CD14-positive monocyte (primary cell): ENCODE measurements around the gene INPP4B. TPM values are rescaled to one million over a fixed set of nuclear protein-coding genes. Genes with fewer than 3 reads are reported as not detected.

Experiments
- DNase-seq, 3 donors: peaks; one replicate each; pipeline ENCODE4 v3.0.0-alpha.2; 2011 to 2022
- H2AFZ ChIP-seq: 2 replicates; pipeline ENCODE4 v1.6.0; 2012; ENCODE audit warnings: mild to moderate bottlenecking, low read depth, low read length, inconsistent platforms; ENCODE audit not compliant: insufficient read depth, poor library complexity, severe bottlenecking
- H3K27ac ChIP-seq, 2 donors: 1 replicate in 1 of 2; 2 replicates in 1 of 2; pipeline ENCODE4 v1.5.1; 2012 to 2013; ENCODE audit warnings: low read length in 2 of 2, control low read depth in 1 of 2, inconsistent platforms in 1 of 2, low read depth in 1 of 2, mild to moderate bottlenecking in 1 of 2
- H3K27me3 ChIP-seq, 2 donors: one replicate each; pipeline versions ENCODE4 v1.6.0 to v1.6.1; 2011 to 2013; ENCODE audit warnings: low read length in 2 of 2; ENCODE audit not compliant: control insufficient read depth in 2 of 2, insufficient read depth in 2 of 2
- H3K36me3 ChIP-seq, 2 donors: replicated peaks in 1 of 2; 1 replicate in 1 of 2; 2 replicates in 1 of 2; pipeline versions ENCODE4 v1.5.1 to v1.6.1; 2012 to 2013; ENCODE audit warnings: low read length in 2 of 2, control low read depth in 1 of 2, inconsistent platforms in 1 of 2, mild to moderate bottlenecking in 1 of 2; ENCODE audit not compliant: insufficient read depth in 2 of 2, control insufficient read depth in 1 of 2
- H3K4me1 ChIP-seq, 2 donors: 1 replicate in 1 of 2; 2 replicates in 1 of 2; pipeline versions ENCODE4 v1.5.1 to v1.6.1; 2012 to 2013; ENCODE audit warnings: low read length in 2 of 2, control low read depth in 1 of 2, inconsistent platforms in 1 of 2, mild to moderate bottlenecking in 1 of 2, moderate library complexity in 1 of 2; ENCODE audit not compliant: insufficient read depth in 2 of 2, control insufficient read depth in 1 of 2
- H3K4me2 ChIP-seq: replicated peaks from 2 replicates; pipeline ENCODE3; 2012; ENCODE audit warnings: low read length, moderate library complexity, mild to moderate bottlenecking; ENCODE audit not compliant: poor library complexity, severe bottlenecking; ENCODE audit errors: extremely low read depth
- H3K4me3 ChIP-seq, 3 experiments: fragments of 200-600 bp in 1 of 3; sonication (generic) in 1 of 3; replicated peaks in 1 of 3; 1 replicate in 2 of 3; 2 replicates in 1 of 3; pipeline ENCODE4 v1.5.1; 2011 to 2013; ENCODE audit warnings: low read length in 3 of 3, mild to moderate bottlenecking in 3 of 3, control low read depth in 2 of 3, low read depth in 2 of 3, inconsistent platforms in 1 of 3, moderate library complexity in 1 of 3
- H3K79me2 ChIP-seq: 2 replicates; pipeline ENCODE4 v1.6.0; 2012; ENCODE audit warnings: mild to moderate bottlenecking, control low read depth, inconsistent platforms, low read length, moderate library complexity; ENCODE audit not compliant: insufficient read depth
- H3K9ac ChIP-seq: 2 replicates; pipeline ENCODE4 v1.6.0; 2017; ENCODE audit warnings: low read length, mild to moderate bottlenecking; ENCODE audit not compliant: insufficient read depth, poor library complexity, severe bottlenecking
- H3K9me3 ChIP-seq, 2 donors: replicated peaks in 1 of 2; 1 replicate in 1 of 2; 2 replicates in 1 of 2; pipeline versions ENCODE4 v1.5.1 to v1.6.1; 2012 to 2013; ENCODE audit warnings: low read length in 2 of 2, control low read depth in 1 of 2; ENCODE audit not compliant: control insufficient read depth in 1 of 2, insufficient read depth in 1 of 2
- H4K20me1 ChIP-seq: 2 replicates; pipeline ENCODE4 v1.6.0; 2012; ENCODE audit warnings: mild to moderate bottlenecking, low read length, control low read depth, moderate library complexity; ENCODE audit not compliant: insufficient read depth
- H3K27ac Mint-ChIP-seq, 7 donors: one replicate each; pipeline ENCODE4 v1.8.0; 2020; ENCODE audit warnings: mild to moderate bottlenecking in 7 of 7, mixed read lengths in 7 of 7, moderate library complexity in 6 of 7, inconsistent platforms in 2 of 7
- H3K27me3 Mint-ChIP-seq, 3 donors: one replicate each; pipeline ENCODE4 v1.8.0; 2021 to 2022; ENCODE audit warnings: low read depth in 3 of 3, mild to moderate bottlenecking in 3 of 3, mixed read lengths in 3 of 3, moderate library complexity in 3 of 3, inconsistent platforms in 1 of 3
- H3K36me3 Mint-ChIP-seq, 2 donors: one replicate each; pipeline ENCODE4 v1.8.0; 2020; ENCODE audit warnings: mixed read lengths in 2 of 2, inconsistent platforms in 1 of 2, mild to moderate bottlenecking in 1 of 2
- H3K4me1 Mint-ChIP-seq: one replicate; pipeline ENCODE4 v1.8.0; 2020; ENCODE audit warnings: mild to moderate bottlenecking, mixed read lengths
- H3K4me3 Mint-ChIP-seq, 2 donors: one replicate each; pipeline ENCODE4 v1.8.0; 2020; ENCODE audit warnings: mild to moderate bottlenecking in 2 of 2, mixed read lengths in 2 of 2, moderate library complexity in 1 of 2
- H3K9me3 Mint-ChIP-seq, 7 donors: one replicate each; pipeline ENCODE4 v1.8.0; 2020 to 2022; ENCODE audit warnings: mixed read lengths in 7 of 7, mild to moderate bottlenecking in 6 of 7, moderate library complexity in 6 of 7, inconsistent platforms in 2 of 7
- CTCF ChIP-seq: fragments of 200-600 bp; IDR thresholded peaks from one replicate; pipeline ENCODE4 v1.8.0; 2022; ENCODE audit warnings: antibody characterized with exemption, mild to moderate bottlenecking
- WGBS: methylation state at CpG from one replicate; pipeline ENCODE4 v1.1.5; 2013; ENCODE audit warnings: missing lambda C conversion rate; ENCODE audit not compliant: insufficient coverage; 5-methylcytosine and 5-hydroxymethylcytosine counted together
- intact Hi-C, 2 donors: fragments of 100-400 bp; cut with micrococcal nuclease; formaldehyde crosslinking; loops; one replicate each; pipeline versions ENCODE4 v1.15.0 to v1.15.1; 2023
- polyA plus RNA-seq, 3 donors: library from polyadenylated mRNA; depleted of rRNA in 1 of 3; unstranded in 2 of 3; stranded (reverse) in 1 of 3; fragments of 300-500 nt in 2 of 3; fragments of >200 nt in 1 of 3; fragmentation: Illumina TruSeq in 2 of 3; gene quantifications; 1 replicate in 2 of 3; 2 replicates in 1 of 3; pipeline ENCODE4 v1.2.3, GENCODE V29; 2012 to 2021

The INPP4B gene
- polyA plus RNA-seq, 3 donors = 0.13 to 0.38 (median 0.22) TPM

- H3K36me3 ChIP-seq = no peaks in the 10 kb centered on the region
- no peaks in the 10 kb centered on the region for H3K36me3 Mint-ChIP-seq
- H3K9me3 Mint-ChIP-seq = peaks cover 0 to 2% (median 0%) of the 10 kb centered on the region in 7 donors
- no peak for DNase-seq
- H3K27ac ChIP-seq = no peak overlapping the region
- H3K27ac Mint-ChIP-seq = no peak overlapping the region
- H3K4me1 Mint-ChIP-seq = no peaks in the 10 kb centered on the region
- H3K4me1 ChIP-seq = no peaks in the 10 kb centered on the region
- no peak overlapping the region for H3K9ac ChIP-seq
- H3K4me3 ChIP-seq = no peak overlapping the region
- H2AFZ ChIP-seq = no peak overlapping the region
- H3K4me3 Mint-ChIP-seq = no peak overlapping the region
- H3K79me2 ChIP-seq = no peaks in the 10 kb centered on the region
- no peak overlapping the region for H3K4me2 ChIP-seq
- no peaks in the 10 kb centered on the region for H4K20me1 ChIP-seq
- no peak for TF ChIP-seq CTCF
- intact Hi-C loops = no loop called here
- no peaks in the 10 kb centered on the region for H3K9me3 ChIP-seq
- H3K27me3 Mint-ChIP-seq = peaks cover 0 to 3% (median 0%) of the 10 kb centered on the region in 3 donors
- H3K27me3 ChIP-seq = no peaks in the 10 kb centered on the region
Measured at GRCh38 chr4:142278663-142279062, 567.4 kb downstream of the INPP4B start.

- no peak for DNase-seq
- H3K4me1 Mint-ChIP-seq = no peaks in the 10 kb centered on the region
- TF ChIP-seq CTCF = no peak
- H3K27me3 Mint-ChIP-seq = peaks cover 0 to 3% (median 0%) of the 10 kb centered on the region in 3 donors
- Histone ChIP-seq H3K4me1 (no peaks in the 10 kb centered on the region), H3K4me2 (no peak overlapping the region), H2AFZ (no peak overlapping the region), H4K20me1 (no peaks in the 10 kb centered on the region), H3K36me3 (no peaks in the 10 kb centered on the region), H3K27ac (no peak overlapping the region), H3K9me3 (no peaks in the 10 kb centered on the region), H3K27me3 (no peaks in the 10 kb centered on the region), H3K4me3 (no peak overlapping the region), H3K79me2 (no peaks in the 10 kb centered on the region), H3K9ac (no peak overlapping the region)
- H3K4me3 Mint-ChIP-seq = no peak overlapping the region
- H3K9me3 Mint-ChIP-seq = peaks cover 0 to 2% (median 0%) of the 10 kb centered on the region in 7 donors
- no CpG with 5 or more reads among the region's 1 CpG for WGBS
- H3K36me3 Mint-ChIP-seq = no peaks in the 10 kb centered on the region
- H3K27ac Mint-ChIP-seq = no peak overlapping the region
- intact Hi-C loops = no loop called here
Measured at GRCh38 chr4:142278171-142278570, 567.9 kb downstream of the INPP4B start.
